H1 (cell line): ENCODE data around the gene SLC25A45.

ENCODE experiments used
- MAFK ChIP-seq: IDR thresholded peaks from 2 replicates; pipeline ENCODE4 v1.6.1; 2012; ENCODE audit warnings: low read depth, mild to moderate bottlenecking, improper control_type of control experiment, low read length
- POLR2A ChIP-seq, 2 experiments: IDR thresholded peaks; 1 replicate in 1 of 2; 2 replicates in 1 of 2; pipeline ENCODE4 v1.6.1; 2011; ENCODE audit warnings: low read depth in 2 of 2, low read length in 2 of 2, mild to moderate bottlenecking in 2 of 2; ENCODE audit errors: control extremely low read depth in 1 of 2
- POLR2AphosphoS5 ChIP-seq: IDR thresholded peaks from 2 replicates; pipeline ENCODE4 v1.6.1; 2011; ENCODE audit warnings: low read depth, low read length
- RFX5 ChIP-seq: IDR thresholded peaks from 2 replicates; pipeline ENCODE4 v1.6.1; 2011; ENCODE audit warnings: low read depth, low read length, improper control_type of control experiment, borderline replicate concordance
- SIN3A ChIP-seq, 2 experiments: IDR thresholded peaks in 1 of 2; conservative IDR thresholded peaks in 1 of 2; 2 replicates each; pipeline ENCODE4 v1.6.1; 2011 to 2012; ENCODE audit warnings: low read length in 2 of 2, improper control_type of control experiment in 1 of 2, low read depth in 1 of 2, mild to moderate bottlenecking in 1 of 2
- TBP ChIP-seq: IDR thresholded peaks from 2 replicates; pipeline ENCODE4 v1.6.1; 2011; ENCODE audit warnings: low read depth, low read length, improper control_type of control experiment
- TF ChIP-seq, protein P1 (sequence below), 3 experiments: IDR thresholded peaks; 1 replicate in 2 of 3; 2 replicates in 1 of 3; pipeline versions ENCODE4 v1.5.1 to v1.6.1; 2011; ENCODE audit warnings: low read length in 3 of 3, mild to moderate bottlenecking in 3 of 3, inconsistent platforms in 2 of 3, low read depth in 1 of 3, moderate library complexity in 1 of 3; ENCODE audit not compliant: insufficient read depth in 1 of 3; ENCODE audit errors: control extremely low read depth in 1 of 3
- TF ChIP-seq, protein P2 (sequence below): IDR thresholded peaks from 2 replicates; pipeline ENCODE4 v1.6.1; 2011; ENCODE audit warnings: low read depth, mild to moderate bottlenecking, low read length; ENCODE audit not compliant: insufficient read depth
- TF ChIP-seq, protein P3 (sequence below): IDR thresholded peaks from 2 replicates; pipeline ENCODE4 v1.6.1; 2012; ENCODE audit warnings: inconsistent platforms

DNA sequence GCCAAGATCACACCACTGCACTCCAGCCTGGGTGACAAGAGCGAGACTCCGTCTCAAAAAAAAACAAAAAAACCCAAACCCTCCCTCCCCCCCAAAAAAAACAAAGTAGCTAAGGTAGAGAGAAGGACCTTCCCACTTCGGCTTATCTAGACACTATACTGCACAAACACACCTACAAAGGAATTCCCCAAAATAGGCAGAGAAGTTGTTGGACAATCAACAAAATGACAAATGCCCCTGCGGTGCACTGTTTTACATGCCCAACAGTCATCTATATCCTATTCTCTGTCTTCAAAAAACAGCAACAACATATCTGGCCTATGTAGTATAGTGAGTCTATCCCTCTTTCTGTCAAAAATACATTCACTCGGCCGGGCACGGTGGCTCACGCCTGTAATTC lies 55.4 kb downstream of the SLC25A45 start:
- TF ChIP-seq POLR2A (IDR thresholded peaks at IDR 0.05; ENCODE audit: control extremely low read depth in 1 of 2, low read depth in 2 of 2, low read length in 2 of 2) (no peak; a peak in 1 of 3 replicates), TBP (no peak), POLR2AphosphoS5 (no peak), RFX5 (no peak), MAFK (no peak), SIN3A (conservative IDR thresholded peaks at IDR 0.05 in 1 of 2, IDR thresholded peaks at IDR 0.05 in 1 of 2; ENCODE audit: low read depth in 1 of 2, low read length in 2 of 2) (no peak)
- TF ChIP-seq, protein P1, sequence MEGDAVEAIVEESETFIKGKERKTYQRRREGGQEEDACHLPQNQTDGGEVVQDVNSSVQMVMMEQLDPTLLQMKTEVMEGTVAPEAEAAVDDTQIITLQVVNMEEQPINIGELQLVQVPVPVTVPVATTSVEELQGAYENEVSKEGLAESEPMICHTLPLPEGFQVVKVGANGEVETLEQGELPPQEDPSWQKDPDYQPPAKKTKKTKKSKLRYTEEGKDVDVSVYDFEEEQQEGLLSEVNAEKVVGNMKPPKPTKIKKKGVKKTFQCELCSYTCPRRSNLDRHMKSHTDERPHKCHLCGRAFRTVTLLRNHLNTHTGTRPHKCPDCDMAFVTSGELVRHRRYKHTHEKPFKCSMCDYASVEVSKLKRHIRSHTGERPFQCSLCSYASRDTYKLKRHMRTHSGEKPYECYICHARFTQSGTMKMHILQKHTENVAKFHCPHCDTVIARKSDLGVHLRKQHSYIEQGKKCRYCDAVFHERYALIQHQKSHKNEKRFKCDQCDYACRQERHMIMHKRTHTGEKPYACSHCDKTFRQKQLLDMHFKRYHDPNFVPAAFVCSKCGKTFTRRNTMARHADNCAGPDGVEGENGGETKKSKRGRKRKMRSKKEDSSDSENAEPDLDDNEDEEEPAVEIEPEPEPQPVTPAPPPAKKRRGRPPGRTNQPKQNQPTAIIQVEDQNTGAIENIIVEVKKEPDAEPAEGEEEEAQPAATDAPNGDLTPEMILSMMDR (IDR thresholded peaks at IDR 0.05; ENCODE audit: control extremely low read depth in 1 of 3, insufficient read depth in 1 of 3, low read depth in 1 of 3, low read length in 3 of 3), result no peak
- TF ChIP-seq, protein P2, sequence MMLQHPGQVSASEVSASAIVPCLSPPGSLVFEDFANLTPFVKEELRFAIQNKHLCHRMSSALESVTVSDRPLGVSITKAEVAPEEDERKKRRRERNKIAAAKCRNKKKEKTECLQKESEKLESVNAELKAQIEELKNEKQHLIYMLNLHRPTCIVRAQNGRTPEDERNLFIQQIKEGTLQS, result no peak
- TF ChIP-seq, protein P3, sequence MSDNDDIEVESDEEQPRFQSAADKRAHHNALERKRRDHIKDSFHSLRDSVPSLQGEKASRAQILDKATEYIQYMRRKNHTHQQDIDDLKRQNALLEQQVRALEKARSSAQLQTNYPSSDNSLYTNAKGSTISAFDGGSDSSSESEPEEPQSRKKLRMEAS, result no peak
